HTR-8/SVneo (cell line): Measurements from ENCODE around the gene LETM1.

Experiments used
- DNase-seq: peaks from one replicate; pipeline ENCODE4 v3.0.0; 2011; ENCODE audit warnings: low spot score, mixed read lengths; ENCODE audit not compliant: insufficient read length
- FAIRE-seq: peaks from 2 replicates; lab custom pipeline; 2011; peaks lifted over from hg19 to GRCh38; lab: Jason Lieb, UNC

LETM1 gene

GRCh38 chr4:1768367-1769034 lies 87.5 kb downstream of the LETM1 start:
- FAIRE-seq (no peak), DNase-seq (no peak)

DNA sequence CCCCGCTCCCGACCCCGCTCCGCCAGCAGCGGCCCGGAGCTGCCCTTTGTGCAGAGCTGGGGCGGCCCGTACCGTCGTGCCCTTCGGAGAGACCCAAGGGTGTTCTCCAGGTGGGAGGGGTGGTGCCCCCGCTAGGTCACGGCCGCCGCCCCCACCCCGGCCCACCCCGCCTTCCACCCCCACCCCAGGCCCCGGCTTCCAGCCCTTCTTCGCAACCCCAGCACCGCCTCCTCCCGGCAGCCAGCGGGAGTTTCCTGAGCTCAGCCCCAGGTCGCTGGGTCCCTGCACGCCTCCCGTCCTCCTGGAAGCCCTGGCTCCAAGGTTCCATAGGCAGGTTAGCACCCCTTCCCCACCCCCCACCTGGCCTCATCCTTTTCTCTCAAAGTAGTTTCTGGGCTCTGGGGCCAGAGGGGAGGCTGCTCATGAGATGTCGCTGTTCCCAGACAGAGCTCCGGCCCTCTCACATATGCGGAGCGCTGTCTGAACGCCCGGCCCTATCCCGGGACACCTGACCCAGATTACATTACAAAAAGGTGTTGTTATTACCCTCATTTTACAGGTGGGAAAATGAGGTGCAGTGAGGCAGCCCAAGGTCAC lies 88.1 kb downstream of the LETM1 start:
- FAIRE-seq (no peak), DNase-seq (peak; percentile 77)

GRCh38 chr4:1767061-1767769 lies 88.7 kb downstream of the LETM1 start:
- FAIRE-seq (peak; percentile 16), DNase-seq (no peak)

DNA sequence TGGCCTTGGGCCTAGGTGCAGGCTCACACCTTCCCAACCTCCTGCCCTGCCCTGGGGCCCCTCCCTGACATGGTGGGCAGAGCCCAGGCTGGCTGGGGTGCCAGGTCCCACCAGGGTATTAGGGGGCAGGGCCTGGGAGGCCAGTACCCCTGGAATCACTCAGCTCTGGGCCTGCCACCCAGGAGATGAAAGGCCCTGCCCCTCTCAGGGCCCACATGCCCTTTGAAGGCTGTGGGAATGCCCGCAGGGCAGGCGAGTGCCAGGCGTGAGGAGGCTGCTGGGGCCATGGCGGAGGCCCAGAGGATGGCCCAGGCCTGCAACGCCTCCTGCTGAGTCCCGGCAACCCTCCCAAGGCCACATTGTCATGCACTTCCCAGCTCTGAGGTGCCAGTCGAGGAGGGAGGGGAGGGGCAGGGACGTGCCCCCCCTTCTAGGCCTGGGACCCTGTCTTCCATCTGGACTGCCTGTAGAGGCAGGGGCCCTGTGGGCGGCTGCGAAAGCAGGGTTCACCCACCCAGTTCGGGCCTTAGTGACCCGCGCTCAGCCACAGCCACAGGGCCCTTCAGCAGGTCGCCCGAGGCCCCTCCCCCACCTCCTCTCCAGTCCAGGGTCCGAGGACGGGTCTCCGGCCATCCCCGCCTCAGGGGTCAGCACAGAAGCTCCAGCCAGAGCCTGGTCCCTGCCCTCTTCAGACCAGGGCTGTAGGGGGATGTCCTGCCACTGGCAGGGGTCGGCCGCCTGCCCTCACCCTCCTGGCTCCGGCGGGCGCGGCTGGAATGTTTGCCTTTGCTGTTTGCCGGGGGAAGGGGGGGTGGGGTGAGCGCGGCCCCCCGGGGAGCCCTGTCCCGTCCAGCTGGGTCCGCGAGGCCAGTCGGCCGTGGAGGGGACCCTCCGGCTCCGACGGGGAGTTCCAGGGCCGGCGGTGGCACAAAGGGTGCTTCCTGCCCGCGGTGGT lies 89.6 kb downstream of the LETM1 start:
- FAIRE-seq = no peak

DNA sequence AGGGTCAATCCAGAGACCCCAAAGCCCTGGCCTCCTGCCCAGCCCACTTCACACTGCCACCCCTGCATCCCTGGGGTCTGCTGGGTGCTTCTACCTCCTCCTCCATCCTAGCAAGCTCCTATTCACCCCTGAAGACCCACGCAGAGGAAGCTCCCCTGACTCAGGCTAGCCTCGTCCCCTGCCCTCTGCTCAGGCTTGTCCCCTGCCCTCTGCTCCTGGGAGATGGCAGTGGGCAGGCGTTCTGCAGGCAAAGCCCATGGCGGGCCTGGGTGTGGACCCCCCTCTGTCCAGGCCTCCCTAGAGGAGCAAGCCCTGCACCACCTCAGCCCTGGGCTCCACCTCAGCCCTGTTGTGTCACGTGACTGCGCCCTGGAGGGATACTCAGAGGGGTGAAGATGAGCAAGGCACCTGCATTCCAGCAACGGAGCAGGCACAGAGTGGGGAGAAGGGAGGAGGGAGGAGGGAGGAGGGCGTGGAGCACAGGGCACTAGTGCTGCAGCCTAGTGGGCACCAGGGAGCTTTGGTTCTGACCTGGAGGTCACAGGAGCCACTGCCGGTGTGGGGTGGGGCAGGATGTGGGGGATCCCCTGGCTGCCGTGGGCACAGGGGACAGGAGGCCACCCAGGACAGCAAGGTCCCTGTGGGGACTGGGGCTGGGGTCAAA lies 90.4 kb downstream of the LETM1 start:
- DNase-seq = no peak
- peak; percentile 38 for FAIRE-seq

More for the DNA sequence above, 89.6 kb downstream of the LETM1 start:
- DNase-seq = no peak

- no peak for DNase-seq
- no peak for FAIRE-seq
Measured at GRCh38 chr4:1764670-1765069, 91.3 kb downstream of the LETM1 start.

DNA sequence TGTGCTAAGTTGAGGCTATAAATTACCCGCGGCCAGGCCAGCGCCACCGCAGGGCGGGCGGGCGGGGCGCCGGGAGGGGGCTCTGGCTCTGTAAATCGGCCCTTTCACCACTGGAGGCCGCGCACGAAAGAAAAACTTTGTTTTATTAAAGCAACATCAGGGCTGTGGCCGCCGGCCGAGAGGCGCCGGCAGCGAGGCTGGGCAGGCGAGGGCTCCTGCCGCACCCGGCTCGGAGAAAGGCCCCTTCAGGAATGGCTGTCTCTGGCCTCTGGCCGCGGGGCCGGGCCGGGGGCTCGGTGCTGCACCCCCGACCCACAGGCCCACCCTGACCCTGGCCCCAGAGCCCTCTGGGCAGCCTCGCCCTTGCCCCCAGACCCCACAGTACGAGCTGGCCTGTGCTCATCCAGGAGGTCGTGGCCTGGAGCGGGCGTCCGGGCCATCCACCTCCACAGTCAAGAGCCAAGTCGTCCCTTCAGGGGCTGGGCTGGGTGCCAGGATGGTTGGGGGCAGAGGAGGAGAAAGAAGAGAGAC lies 92.3 kb downstream of the LETM1 start:
- DNase-seq (no peak), FAIRE-seq (no peak)

DNA sequence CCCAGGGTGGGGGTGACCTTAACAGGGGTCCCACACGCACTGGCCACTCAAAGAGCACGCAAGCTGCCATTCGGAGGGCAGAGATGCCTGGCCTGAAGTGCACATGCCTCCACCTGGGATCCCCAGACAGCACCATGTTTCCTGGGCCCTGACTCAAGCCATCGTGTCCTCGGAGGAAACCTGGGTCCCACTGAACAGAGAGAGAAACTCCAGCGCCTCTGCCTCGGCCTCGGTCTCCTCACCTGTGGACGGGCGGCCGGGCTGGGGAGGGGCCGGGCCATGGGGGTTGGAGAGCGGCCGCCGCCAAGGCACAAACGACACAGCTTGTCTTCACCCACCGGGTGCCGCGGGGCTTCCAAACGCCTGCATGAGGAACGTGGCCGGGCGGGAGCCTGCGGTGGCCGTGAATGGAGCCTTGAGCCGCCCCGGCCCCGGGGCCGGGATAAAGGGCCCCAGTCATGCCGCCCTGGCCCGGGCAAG lies 92.8 kb downstream of the LETM1 start:
- FAIRE-seq (no peak), DNase-seq (no peak)

DNA sequence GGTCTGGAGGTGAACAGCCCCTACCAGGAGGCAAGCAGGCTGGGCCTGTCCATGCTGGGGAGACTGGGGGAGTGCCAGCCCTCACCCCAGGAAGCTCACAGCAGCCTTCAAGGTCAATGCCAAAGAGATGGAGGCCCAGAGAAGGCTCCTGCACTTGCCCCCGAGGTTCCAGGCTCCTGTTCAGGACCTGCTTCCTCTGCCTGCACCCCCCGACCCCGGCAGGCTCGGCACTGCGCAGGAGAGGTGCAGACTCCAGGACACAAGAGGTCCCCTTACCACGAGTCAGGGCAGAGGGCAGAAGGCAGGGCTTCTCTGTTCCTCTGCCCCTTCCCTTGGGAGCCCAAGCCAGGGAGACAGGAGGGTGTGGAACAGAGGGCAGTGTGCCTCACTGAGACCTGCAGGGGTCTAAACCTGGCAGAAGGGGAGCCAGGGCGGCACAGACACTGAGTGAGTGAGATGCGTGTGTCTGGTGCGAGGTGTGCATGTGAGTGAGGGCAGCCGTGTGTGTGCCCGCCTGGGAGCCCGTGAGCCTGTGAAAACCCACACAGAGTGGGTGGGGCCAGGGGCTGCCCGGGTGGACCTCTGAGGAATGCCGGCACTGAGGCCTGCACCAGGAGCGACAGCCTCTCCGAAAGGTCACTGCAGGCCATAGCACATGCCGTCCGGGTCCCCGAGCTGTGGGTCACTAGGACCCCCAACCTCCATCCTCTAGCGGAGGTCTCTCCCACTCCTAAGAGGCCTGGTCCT lies 93.5 kb downstream of the LETM1 start:
- DNase-seq (no peak), FAIRE-seq (no peak)
